Caco-2 (cell line): Measurements from ENCODE around the gene SS18. TPM values are rescaled to one million over a fixed set of nuclear protein-coding genes. Genes with fewer than 3 reads are reported as not detected.

Experiments used
- BruUV-seq: library from RNA; stranded (reverse); fragments of 400-500 nt; replicated peaks from 2 replicates; lab custom pipeline; 2021; lab: Mats Ljungman, UMichigan
- CTCF ChIA-PET: fragments of 300-600 bp; sonication (Branson Sonifier 250); formaldehyde crosslinking; loops from one replicate; lab custom pipeline; 2022; ENCODE audit warnings: antibody characterized with exemption; lab: Charles Lee
- POLR2A ChIA-PET: fragments of 300-600 bp; sonication (Branson Sonifier 250); formaldehyde crosslinking; loops from one replicate; lab custom pipeline; 2022; ENCODE audit warnings: antibody characterized with exemption; lab: Charles Lee
- DNase-seq, 2 experiments: peaks; one replicate each; pipeline versions ENCODE4 v3.0.0 to v3.0.0-alpha.2; 2020 to 2022
- H3K27me3 ChIP-seq: replicated peaks from 2 replicates; pipeline ENCODE4 v1.6.0; 2011; ENCODE audit warnings: low read length; ENCODE audit not compliant: control insufficient read depth, insufficient read depth
- H3K36me3 ChIP-seq: 2 replicates; pipeline ENCODE4 v1.5.1; 2011; ENCODE audit warnings: low read length; ENCODE audit not compliant: control insufficient read depth, insufficient read depth
- H3K4me1 ChIP-seq: fragments of 250-450 bp; sonication (Bioruptor Pico); 2 replicates; pipeline ENCODE4 v1.5.1; 2020; ENCODE audit warnings: mild to moderate bottlenecking
- H3K4me3 ChIP-seq: 2 replicates; pipeline ENCODE4 v1.5.1; 2011; ENCODE audit warnings: low read depth, mild to moderate bottlenecking, control low read depth, low read length
- H3K9me3 ChIP-seq: fragments of 250-450 bp; sonication (Bioruptor Pico); 2 replicates; pipeline ENCODE4 v1.5.1; 2020; ENCODE audit warnings: mild to moderate bottlenecking, moderate library complexity
- H3K27ac Mint-ChIP-seq: one replicate; pipeline ENCODE4 v1.8.0; 2022; ENCODE audit warnings: mixed read lengths; ENCODE audit not compliant: unreplicated experiment
- H3K27me3 Mint-ChIP-seq: one replicate; pipeline ENCODE4 v1.8.0; 2022; ENCODE audit warnings: mixed read lengths; ENCODE audit not compliant: insufficient read depth, unreplicated experiment
- H3K36me3 Mint-ChIP-seq: one replicate; pipeline ENCODE4 v1.8.0; 2022; ENCODE audit warnings: mild to moderate bottlenecking, mixed read lengths; ENCODE audit not compliant: insufficient read depth, unreplicated experiment
- H3K4me1 Mint-ChIP-seq: one replicate; pipeline ENCODE4 v1.8.0; 2022; ENCODE audit warnings: low read depth, mixed read lengths; ENCODE audit not compliant: unreplicated experiment
- H3K4me3 Mint-ChIP-seq: one replicate; pipeline ENCODE4 v1.8.0; 2022; ENCODE audit warnings: mild to moderate bottlenecking, moderate library complexity, mixed read lengths; ENCODE audit not compliant: unreplicated experiment
- H3K9me3 Mint-ChIP-seq: one replicate; pipeline ENCODE4 v1.8.0; 2022; ENCODE audit warnings: mixed read lengths; ENCODE audit not compliant: unreplicated experiment
- intact Hi-C: fragments of 100-400 bp; cut with micrococcal nuclease; formaldehyde crosslinking; loops from one replicate; pipeline ENCODE4 v1.10.0; 2022; ENCODE audit not compliant: unreplicated experiment
- total RNA-seq: library from RNA; stranded (reverse); gene quantifications from 2 replicates; pipeline ENCODE4 v1.2.3, GENCODE V29; 2022
- TF ChIP-seq, protein P1 (sequence below), 2 experiments: fragments of 200-600 bp in 1 of 2; IDR thresholded peaks; 1 replicate in 1 of 2; 2 replicates in 1 of 2; pipeline versions ENCODE4 v1.5.1 to v1.8.0; 2011 to 2022; ENCODE audit warnings: antibody characterized with exemption in 1 of 2, control low read depth in 1 of 2, inconsistent platforms in 1 of 2, low read depth in 1 of 2, low read length in 1 of 2, mild to moderate bottlenecking in 1 of 2, moderate library complexity in 1 of 2; ENCODE audit not compliant: insufficient read depth in 1 of 2, severe bottlenecking in 1 of 2, unreplicated experiment in 1 of 2

Gene SS18
- total RNA-seq, 1 experiment from 2014 or later, result 34.6 TPM

GRCh38 chr18:26034850-26035497, 55.4 kb downstream of the SS18 start:
- TF ChIP-seq, protein P1, sequence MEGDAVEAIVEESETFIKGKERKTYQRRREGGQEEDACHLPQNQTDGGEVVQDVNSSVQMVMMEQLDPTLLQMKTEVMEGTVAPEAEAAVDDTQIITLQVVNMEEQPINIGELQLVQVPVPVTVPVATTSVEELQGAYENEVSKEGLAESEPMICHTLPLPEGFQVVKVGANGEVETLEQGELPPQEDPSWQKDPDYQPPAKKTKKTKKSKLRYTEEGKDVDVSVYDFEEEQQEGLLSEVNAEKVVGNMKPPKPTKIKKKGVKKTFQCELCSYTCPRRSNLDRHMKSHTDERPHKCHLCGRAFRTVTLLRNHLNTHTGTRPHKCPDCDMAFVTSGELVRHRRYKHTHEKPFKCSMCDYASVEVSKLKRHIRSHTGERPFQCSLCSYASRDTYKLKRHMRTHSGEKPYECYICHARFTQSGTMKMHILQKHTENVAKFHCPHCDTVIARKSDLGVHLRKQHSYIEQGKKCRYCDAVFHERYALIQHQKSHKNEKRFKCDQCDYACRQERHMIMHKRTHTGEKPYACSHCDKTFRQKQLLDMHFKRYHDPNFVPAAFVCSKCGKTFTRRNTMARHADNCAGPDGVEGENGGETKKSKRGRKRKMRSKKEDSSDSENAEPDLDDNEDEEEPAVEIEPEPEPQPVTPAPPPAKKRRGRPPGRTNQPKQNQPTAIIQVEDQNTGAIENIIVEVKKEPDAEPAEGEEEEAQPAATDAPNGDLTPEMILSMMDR (IDR thresholded peaks at IDR 0.05; ENCODE audit: insufficient read depth in 1 of 2, low read depth in 1 of 2, low read length in 1 of 2, severe bottlenecking in 1 of 2, unreplicated experiment in 1 of 2), result no peak
- Mint-ChIP-seq H3K9me3 (no peaks in the 10 kb centered on the region), H3K27ac (no peak overlapping the region), H3K4me1 (no peaks in the 10 kb centered on the region), H3K36me3 (peaks cover 7% of the 10 kb centered on the region), H3K4me3 (no peak overlapping the region), H3K27me3 (no peaks in the 10 kb centered on the region)
- Histone ChIP-seq H3K36me3 (no peaks in the 10 kb centered on the region), H3K4me1 (no peaks in the 10 kb centered on the region), H3K4me3 (no peak overlapping the region), H3K9me3 (no peaks in the 10 kb centered on the region), H3K27me3 (no peaks in the 10 kb centered on the region)
- ChIA-PET POLR2A (no interaction called here), CTCF (no interaction called here)
- DNase-seq, result no peak
- BruUV-seq, result no TSS peak
- intact Hi-C loops, result no loop called here

DNA sequence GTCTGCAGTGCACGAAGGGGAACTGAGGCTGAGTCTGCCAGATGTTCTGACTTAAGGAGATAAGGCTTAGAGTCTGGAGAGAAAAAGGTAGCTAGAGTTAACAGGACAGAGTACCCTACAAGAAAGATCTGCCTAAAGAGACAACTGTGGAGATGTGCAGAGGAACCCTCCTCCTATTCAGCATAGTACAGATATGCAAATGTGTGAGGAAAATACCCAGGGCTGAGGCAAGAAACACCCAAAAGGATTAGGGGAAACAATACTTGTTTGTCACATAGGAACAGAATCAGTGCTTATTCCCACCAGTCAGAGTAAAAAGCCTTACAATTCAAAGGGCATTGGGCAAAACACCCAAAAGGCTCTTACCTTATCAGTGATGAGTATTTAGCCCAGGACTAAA, 67.8 kb downstream of the SS18 start:
- no peak overlapping the region for H3K4me3 ChIP-seq
- BruUV-seq, result no TSS peak
- Mint-ChIP-seq H3K9me3 (no peaks in the 10 kb centered on the region), H3K4me1 (no peaks in the 10 kb centered on the region), H3K27ac (no peak overlapping the region), H3K27me3 (no peaks in the 10 kb centered on the region), H3K4me3 (no peak overlapping the region), H3K36me3 (peaks cover 36% of the 10 kb centered on the region)
- no peaks in the 10 kb centered on the region for H3K9me3 ChIP-seq
- ChIA-PET CTCF (no interaction called here), POLR2A (no interaction called here)
- intact Hi-C loops, result no loop called here
- no peaks in the 10 kb centered on the region for H3K27me3 ChIP-seq
- DNase-seq, result no peak
- no peaks in the 10 kb centered on the region for H3K36me3 ChIP-seq
- no peaks in the 10 kb centered on the region for H3K4me1 ChIP-seq
- TF ChIP-seq, protein P1 (IDR thresholded peaks at IDR 0.05; ENCODE audit: insufficient read depth in 1 of 2, low read depth in 1 of 2, low read length in 1 of 2, severe bottlenecking in 1 of 2, unreplicated experiment in 1 of 2), result no peak

DNA sequence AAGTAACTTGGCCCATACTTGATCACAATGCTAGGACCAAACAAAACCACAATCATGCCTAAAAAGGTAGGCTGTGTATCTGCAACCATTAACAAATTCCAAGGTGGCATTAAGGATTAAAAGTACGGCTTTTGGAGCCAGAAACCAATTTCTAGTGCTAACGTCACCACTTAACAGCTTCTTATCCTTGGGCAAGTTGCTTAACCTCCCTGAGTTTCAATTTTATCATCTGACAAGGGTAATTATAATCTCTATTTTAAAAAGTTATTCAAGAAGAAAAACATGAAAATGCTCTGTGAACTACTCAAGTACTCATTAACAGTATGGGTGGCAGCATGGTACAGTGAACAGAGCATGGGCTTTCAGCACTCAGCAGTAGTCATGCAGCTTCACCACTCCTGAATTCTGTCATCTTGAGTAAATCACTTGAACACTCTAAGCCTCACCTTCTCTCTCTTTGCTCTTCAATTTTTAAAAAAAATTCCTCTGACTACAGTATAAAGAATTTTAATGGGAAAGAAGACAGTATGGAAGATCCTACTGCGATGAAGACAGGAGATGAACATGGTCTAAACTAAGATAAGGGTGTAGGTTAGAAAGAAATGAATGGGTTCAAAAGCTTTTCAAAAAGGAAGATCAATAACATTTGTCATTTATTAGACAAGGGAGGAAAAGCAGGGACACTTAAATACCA, 69.2 kb downstream of the SS18 start:
- no TSS peak for BruUV-seq
- Mint-ChIP-seq H3K4me1 (no peaks in the 10 kb centered on the region), H3K27me3 (no peaks in the 10 kb centered on the region), H3K9me3 (no peaks in the 10 kb centered on the region), H3K27ac (no peak overlapping the region), H3K4me3 (no peak overlapping the region), H3K36me3 (peaks cover 31% of the 10 kb centered on the region)
- POLR2A ChIA-PET, result no interaction called here
- H3K27me3 ChIP-seq, result no peaks in the 10 kb centered on the region
- TF ChIP-seq, protein P1 (IDR thresholded peaks at IDR 0.05; ENCODE audit: insufficient read depth in 1 of 2, low read depth in 1 of 2, low read length in 1 of 2, severe bottlenecking in 1 of 2, unreplicated experiment in 1 of 2), result no peak
- H3K4me1 ChIP-seq, result no peaks in the 10 kb centered on the region
- no peaks in the 10 kb centered on the region for H3K9me3 ChIP-seq
- CTCF ChIA-PET, result no interaction called here
- H3K36me3 ChIP-seq, result no peaks in the 10 kb centered on the region
- no peak for DNase-seq
- intact Hi-C loops, result no loop called here
- no peak overlapping the region for H3K4me3 ChIP-seq
